HG02938 (cell line): ENCODE results near the gene PRKCD.

Experiments used
- ATAC-seq: cut with Tn5 transposase; IDR thresholded peaks from one replicate; pipeline ENCODE4 v1.9.1; 2021; ENCODE audit warnings: mild to moderate bottlenecking, moderate library complexity; ENCODE audit not compliant: unreplicated experiment

PRKCD gene

GRCh38 chr3:53169832-53170324, 8.9 kb downstream of the PRKCD start:
- no peak for ATAC-seq

- peak; percentile 26 for ATAC-seq
These were observed 9.5 kb downstream of the PRKCD start for GRCh38 chr3:53170325-53171063.

GRCh38 chr3:53171064-53171418, 10.0 kb downstream of the PRKCD start:
- no peak for ATAC-seq

- no peak for ATAC-seq
These were observed 11.0 kb downstream of the PRKCD start for GRCh38 chr3:53171827-53172505.

GRCh38 chr3:53173107-53173506, 12.1 kb downstream of the PRKCD start:
- no peak for ATAC-seq

- ATAC-seq, result no peak
These were observed 13.6 kb downstream of the PRKCD start for GRCh38 chr3:53174346-53175250.

GRCh38 chr3:53175613-53176540, 14.9 kb downstream of the PRKCD start:
- no peak for ATAC-seq

- no peak for ATAC-seq
These were observed 17.2 kb downstream of the PRKCD start for GRCh38 chr3:53178246-53178645.

GRCh38 chr3:53179580-53179979, 18.6 kb downstream of the PRKCD start:
- no peak for ATAC-seq

GRCh38 chr3:53180305-53181023, 19.5 kb downstream of the PRKCD start:
- ATAC-seq, result peak; percentile 93

GRCh38 chr3:53181024-53181371, 20.0 kb downstream of the PRKCD start:
- ATAC-seq, result peak; percentile 15

GRCh38 chr3:53181528-53181927, 20.5 kb downstream of the PRKCD start:
- no peak for ATAC-seq

- ATAC-seq, result no peak
These were observed 21.9 kb downstream of the PRKCD start for GRCh38 chr3:53182764-53183355.

- ATAC-seq, result no peak
These were observed 22.5 kb downstream of the PRKCD start for GRCh38 chr3:53183514-53183913.

- no peak for ATAC-seq
These were observed 23.7 kb downstream of the PRKCD start for GRCh38 chr3:53184701-53185100.

GRCh38 chr3:53185761-53186465, 24.9 kb downstream of the PRKCD start:
- ATAC-seq, result no peak

GRCh38 chr3:53186726-53187125, 25.7 kb downstream of the PRKCD start:
- no peak for ATAC-seq

GRCh38 chr3:53187430-53187829, 26.4 kb downstream of the PRKCD start:
- ATAC-seq, result no peak
